HG02571 (cell line): ENCODE results near the gene ASIC4.

Experiments
- ATAC-seq: cut with Tn5 transposase; IDR thresholded peaks from one replicate; pipeline ENCODE4 v1.9.1; 2021; ENCODE audit warnings: mild to moderate bottlenecking, moderate library complexity; ENCODE audit not compliant: unreplicated experiment

The ASIC4 gene

GRCh38 chr2:219548990-219549389 is 34.7 kb downstream of the ASIC4 start:
- no peak for ATAC-seq

GRCh38 chr2:219549619-219550018 is 35.3 kb downstream of the ASIC4 start:
- ATAC-seq: no peak

GRCh38 chr2:219551441-219552381 is 37.4 kb downstream of the ASIC4 start:
- peak; percentile 8 for ATAC-seq

DNA sequence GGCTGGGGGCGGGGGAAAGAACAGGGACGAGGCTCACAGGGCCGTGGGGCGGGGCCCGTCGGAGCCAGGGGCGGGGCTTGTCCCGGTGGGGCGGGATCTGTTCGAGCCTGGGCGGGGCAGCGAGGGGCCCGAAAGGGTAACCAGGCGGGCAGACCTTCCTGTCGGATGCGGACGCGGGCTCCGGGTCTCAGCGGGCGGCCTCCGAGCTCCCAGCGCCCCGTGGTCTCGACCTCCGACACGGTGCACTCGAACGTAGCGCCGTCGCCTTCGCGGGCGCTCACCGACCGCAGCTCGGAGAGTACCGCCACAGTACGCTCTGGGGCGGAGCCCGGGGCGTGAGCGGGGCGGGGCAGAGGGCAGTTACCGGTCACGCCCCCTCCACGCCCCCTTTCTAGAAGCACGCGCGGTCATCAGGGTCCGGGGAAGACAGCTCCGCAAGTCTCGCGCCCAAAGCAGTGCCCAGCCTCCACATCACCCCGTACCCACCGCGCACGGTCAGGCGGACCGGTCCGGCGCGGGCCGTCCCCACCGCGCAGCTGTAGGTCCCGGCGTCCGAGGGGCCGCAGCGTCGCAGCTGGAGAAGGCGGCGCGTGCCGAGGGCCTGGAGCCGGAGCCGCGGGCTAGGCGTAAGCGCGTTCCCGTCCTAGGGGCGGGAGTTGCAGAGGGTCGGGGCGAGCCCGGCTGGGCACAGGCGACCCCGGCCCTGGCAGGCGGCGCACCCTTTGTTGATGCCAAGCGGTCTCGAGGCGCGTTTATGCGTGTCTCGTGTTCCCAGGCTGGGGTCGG is 38.3 kb downstream of the ASIC4 start:
- ATAC-seq: peak; percentile 81

GRCh38 chr2:219553168-219553417 is 38.8 kb downstream of the ASIC4 start:
- no peak for ATAC-seq

GRCh38 chr2:219553463-219553963 is 39.2 kb downstream of the ASIC4 start:
- no peak for ATAC-seq

DNA sequence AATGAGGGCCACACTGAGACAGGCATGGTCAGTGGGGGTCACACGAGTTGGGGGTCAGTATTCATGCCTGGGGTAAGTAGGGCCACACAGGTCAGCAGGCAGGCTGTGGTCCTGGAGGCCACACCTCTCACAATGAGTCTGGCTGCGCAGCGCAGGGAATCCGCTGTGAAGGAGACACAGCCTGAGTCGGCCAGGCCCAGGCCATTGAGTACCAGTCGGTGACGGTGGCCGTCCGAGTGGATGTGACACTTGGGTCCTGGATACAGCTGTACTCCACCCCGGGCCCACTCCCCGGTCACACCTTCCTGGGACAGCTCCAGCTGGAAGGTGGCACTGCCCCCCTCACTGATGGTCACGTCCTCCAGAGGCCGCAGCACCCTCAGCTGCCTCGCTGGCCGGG is 40.1 kb downstream of the ASIC4 start:
- ATAC-seq: no peak

DNA sequence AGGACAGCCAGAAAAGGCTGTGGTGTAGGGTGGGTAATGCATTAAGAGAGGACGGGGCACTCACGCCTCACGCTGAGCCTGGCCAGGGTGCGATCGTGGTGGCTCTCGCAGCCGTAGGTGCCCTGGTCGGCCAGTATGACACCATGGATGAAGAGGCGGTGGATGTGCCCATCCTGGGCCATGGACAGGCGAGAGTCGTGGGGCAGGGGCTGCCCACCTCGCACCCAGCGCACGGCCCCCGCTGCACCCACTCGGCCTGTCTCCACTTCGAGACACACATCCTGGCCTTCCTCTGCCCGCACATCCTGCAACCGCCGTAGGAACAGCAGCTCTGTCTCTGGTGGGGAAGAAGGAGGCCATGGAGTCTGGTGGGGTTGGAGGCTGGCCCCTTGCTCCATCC is 41.7 kb downstream of the ASIC4 start:
- no peak for ATAC-seq

GRCh38 chr2:219556413-219556812 is 42.1 kb downstream of the ASIC4 start:
- ATAC-seq: no peak

DNA sequence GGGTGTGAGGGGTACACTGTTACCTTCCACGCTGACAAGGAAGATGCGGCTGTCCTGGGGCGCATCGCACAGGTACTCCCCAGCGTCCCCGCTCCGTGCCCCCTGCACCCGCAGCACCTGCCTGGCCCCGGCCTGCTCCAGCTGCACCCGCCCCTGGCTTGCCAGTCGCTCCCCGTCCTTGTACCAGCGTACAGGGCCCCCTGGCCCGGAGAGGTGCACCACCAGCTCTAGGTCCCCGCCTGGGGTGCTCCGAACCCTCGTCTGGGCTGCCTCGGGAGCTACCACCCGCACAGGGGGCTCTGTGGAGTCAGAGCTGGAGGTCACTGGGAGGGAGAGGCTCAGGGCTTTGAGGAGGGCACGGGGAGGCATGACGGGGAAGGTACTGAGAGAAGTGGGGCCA is 43.0 kb downstream of the ASIC4 start:
- ATAC-seq: no peak

DNA sequence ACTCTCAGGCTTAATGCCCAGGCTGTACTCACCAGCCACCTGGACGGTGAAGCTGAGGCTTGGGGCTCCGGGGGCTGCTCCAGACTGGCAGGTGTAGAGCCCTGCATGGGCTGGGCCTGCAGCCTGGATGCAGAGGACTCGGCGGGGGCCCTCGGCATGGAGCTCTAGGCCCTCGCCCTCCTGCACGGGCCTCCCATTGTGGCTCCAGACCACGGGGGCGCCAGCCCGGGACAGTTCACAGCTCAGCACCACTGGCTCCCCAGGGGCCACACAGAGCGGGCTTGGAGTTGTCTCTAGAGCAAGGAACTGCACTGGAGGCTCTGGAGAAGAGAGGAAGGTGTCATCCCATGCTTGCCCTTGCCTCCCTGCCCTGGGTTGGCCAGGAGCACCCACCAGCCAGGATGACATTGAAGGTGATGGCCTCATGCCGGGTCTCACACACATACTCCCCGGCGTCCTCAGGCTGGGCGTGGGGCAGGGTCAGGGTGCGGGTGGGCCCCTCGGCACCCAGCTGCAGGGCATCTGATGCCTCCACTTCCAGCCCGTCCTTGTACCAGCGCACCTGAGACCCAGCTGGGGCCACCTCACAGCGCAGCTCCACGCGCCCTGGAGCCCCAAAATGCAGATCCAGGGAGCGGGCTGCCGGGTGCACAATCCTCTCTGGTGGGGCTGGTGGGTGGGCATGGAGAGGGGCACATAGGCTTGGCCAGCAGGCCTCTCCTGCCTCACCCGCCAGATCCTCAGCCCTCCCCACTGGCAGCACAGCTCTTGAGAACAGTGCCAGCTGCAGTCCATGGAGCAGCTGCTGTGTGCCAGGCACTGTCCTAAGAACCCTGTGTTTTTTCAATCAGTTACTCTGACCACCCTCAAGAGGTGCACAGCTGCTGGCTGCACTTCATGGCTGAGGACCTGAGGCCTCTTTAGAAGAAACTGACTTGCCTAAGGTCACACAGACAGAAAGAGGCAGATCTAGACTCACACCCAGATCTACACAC is 43.8 kb downstream of the ASIC4 start:
- ATAC-seq: no peak

GRCh38 chr2:219559156-219559915 is 45.1 kb downstream of the ASIC4 start:
- ATAC-seq: no peak

- ATAC-seq: no peak
Observed at GRCh38 chr2:219560037-219560892, 46.0 kb downstream of the ASIC4 start.

GRCh38 chr2:219560893-219561178 is 46.6 kb downstream of the ASIC4 start:
- no peak for ATAC-seq

DNA sequence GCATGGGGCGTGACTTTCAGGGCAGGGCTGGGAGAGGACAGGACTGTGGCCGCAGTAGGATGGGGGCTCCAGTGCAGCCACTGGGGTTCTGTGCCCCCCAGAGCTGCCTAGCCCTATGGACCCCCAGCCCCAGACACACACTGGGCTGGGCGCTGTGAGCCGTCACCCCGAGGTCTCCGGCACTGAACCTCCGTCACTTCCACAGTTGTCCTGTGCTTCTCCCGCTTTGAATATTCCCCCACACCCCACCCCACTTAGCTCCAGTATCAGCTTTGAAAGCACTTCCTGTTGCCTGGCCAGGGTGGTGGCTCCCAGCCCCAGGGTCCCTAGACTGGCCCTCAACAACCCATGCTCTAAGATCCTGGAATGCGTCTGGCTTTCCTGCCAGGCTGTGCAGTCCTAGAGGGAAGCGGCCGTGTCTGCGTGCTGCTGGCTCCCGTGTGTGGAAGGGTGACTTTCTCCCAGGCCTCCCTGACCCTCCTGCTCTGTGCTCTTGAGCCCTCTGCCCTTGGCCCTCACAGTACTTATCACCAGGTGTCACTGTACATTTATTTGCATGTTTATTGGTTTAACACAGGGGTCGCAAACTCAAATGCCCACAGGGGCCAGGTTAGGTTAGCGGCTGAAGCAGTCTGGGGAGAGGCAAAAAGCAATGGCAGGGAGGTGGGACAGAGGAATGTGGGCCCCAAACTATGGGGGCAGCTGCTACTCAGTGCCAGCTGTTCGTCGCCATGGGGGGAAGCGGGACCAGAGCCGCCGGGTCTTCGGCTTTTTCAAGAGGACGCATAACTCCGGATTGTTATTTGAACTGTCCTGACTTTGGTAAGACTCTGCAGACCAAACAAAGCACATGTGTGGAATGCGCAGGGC is 47.1 kb downstream of the ASIC4 start:
- no peak for ATAC-seq

GRCh38 chr2:219562049-219563020 is 48.1 kb downstream of the ASIC4 start:
- ATAC-seq: no peak

DNA sequence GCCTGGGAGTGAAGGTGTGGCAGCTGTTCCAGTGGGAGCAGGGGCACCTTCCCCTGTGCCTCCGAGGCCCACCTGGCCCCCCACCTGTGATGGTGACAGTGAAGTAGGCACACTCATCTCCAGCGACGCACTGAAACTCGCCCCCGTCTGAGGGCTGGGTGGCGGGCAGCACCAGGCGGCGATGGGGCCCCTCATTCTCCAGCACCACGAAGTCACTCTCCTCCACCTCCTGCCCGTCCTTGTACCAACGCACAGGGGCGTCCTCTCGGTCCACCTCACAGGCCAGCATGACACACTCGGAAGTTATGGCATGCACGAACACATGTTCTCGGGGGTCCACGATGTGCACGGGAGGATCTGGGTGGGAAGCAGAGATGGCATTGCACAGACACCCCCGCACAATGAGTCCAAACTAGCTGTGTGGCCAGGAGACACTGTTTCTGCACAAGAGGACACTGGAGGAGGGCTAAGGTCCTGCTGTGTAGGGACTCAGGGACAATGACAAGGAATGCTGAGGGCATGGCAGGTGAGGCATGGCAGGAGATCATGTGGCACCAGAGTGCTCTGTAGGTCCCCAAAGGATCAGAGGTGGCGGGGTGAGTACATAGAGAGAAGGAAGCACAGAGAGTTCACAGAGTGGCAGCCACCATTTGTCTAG is 49.1 kb downstream of the ASIC4 start:
- no peak for ATAC-seq
